Spleen (tissue), 7 donors: ENCODE measurements around the gene PRICKLE1.

Experiments used
- POLR2A ChIP-seq, 3 donors: fragments of 450-650 bp; IDR thresholded peaks; one replicate each; pipeline ENCODE4 v1.5.1; 2017; ENCODE audit warnings: antibody characterized with exemption in 3 of 3, mild to moderate bottlenecking in 1 of 3
- TF ChIP-seq, protein P1 (sequence below), 11 experiments: fragments of 200-600 bp in 7 of 11; fragments of 450-650 bp in 4 of 11; sonication (generic) in 4 of 11; IDR thresholded peaks in 8 of 11; conservative IDR thresholded peaks in 3 of 11; 1 replicate in 7 of 11; 2 replicates in 4 of 11; pipeline versions ENCODE4 v1.4.0 to v1.8.0; 2016 to 2021; ENCODE audit warnings: antibody characterized with exemption in 11 of 11, inconsistent platforms in 4 of 11, mild to moderate bottlenecking in 1 of 11
- donor health status: DM: no; HTN: no; CAD: no; lungs with moderate emphysema.
- donor health status: DM: no; HTN: no; CAD: no.
- donor health status: DM: no; HTN: no; CAD: no.

DNA sequence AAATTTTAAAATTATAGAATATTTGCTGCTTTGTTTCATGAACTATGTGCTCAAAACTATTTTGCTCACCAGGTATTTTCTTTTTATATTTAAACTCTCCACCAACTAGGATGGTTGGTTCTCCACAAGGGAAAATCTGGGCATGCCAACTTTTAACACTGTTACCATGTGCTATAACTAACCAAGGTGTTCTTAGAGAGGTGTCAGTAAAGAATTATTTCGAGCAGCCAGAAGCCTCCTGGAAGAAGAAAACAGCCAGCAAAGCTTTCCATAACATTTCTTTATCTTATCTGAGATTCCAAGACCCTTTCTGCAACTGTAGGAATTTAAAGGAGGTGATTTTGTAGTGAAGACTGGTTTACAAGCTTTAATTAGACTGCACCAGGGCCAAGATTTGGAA, 97.3 kb downstream of the PRICKLE1 start:
- TF ChIP-seq POLR2A (IDR thresholded peaks at IDR 0.05) = no peak
- TF ChIP-seq, protein P1, sequence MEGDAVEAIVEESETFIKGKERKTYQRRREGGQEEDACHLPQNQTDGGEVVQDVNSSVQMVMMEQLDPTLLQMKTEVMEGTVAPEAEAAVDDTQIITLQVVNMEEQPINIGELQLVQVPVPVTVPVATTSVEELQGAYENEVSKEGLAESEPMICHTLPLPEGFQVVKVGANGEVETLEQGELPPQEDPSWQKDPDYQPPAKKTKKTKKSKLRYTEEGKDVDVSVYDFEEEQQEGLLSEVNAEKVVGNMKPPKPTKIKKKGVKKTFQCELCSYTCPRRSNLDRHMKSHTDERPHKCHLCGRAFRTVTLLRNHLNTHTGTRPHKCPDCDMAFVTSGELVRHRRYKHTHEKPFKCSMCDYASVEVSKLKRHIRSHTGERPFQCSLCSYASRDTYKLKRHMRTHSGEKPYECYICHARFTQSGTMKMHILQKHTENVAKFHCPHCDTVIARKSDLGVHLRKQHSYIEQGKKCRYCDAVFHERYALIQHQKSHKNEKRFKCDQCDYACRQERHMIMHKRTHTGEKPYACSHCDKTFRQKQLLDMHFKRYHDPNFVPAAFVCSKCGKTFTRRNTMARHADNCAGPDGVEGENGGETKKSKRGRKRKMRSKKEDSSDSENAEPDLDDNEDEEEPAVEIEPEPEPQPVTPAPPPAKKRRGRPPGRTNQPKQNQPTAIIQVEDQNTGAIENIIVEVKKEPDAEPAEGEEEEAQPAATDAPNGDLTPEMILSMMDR (IDR thresholded peaks at IDR 0.05 in 8 of 11, conservative IDR thresholded peaks at IDR 0.05 in 3 of 11) = no peak
